Stimulated activated CD4-positive, alpha-beta T cell treated with anti-CD3 and anti-CD28 coated beads, Interleukin-4, amount 100 ng/mL, for 1 hour (primary cell): ENCODE data around the gene PEAR1.
"Not testable (repeated sequence)": the region's sequence is repeated elsewhere in the genome, so short reads cannot be mapped to it uniquely, and the experiment has no call there.

Source experiments
- DNase-seq: peaks from one replicate; pipeline ENCODE4 v3.0.0-alpha.2; 2020

PEAR1 gene

DNA sequence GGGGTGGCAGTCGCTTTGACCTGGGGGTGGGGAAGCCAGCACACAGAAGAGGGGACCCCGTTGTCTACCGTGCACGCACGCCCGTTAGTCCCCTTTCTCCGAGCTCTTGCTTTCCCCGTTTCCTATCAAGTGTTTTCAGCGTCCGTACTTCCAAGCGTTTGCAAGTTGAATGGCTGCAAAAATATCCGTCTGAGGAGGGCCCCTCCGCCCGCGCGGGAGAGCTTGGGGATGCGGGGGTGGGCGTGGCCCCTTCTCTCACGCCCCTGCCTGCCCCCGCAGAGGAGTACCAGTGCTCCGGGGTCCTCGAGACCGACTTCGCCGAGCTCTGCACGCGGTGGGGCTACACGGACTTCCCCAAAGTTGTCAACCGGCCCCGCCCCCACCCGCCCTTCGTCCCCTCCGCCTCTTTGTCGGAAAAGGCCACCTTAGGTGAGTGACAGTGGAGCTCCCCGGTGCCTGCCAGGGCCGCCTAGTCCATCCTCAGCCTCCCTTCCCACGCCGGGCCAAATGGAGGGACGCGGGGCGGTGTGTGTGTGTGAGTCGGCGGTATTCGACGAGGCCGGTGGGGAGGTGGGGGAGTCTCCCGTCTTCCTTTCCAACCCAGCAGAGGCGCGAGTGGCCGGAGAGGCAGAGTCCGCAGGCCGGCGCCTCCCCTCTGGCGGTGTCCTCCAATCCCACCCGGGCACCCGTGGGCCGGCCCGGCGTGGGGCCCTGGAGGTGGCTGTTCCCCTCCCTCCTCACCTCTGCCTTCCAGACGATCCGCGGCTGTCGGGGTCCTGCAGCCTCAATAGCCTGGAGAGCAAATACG is 30.4 kb downstream of the PEAR1 start:
- DNase-seq, result no peak

DNA sequence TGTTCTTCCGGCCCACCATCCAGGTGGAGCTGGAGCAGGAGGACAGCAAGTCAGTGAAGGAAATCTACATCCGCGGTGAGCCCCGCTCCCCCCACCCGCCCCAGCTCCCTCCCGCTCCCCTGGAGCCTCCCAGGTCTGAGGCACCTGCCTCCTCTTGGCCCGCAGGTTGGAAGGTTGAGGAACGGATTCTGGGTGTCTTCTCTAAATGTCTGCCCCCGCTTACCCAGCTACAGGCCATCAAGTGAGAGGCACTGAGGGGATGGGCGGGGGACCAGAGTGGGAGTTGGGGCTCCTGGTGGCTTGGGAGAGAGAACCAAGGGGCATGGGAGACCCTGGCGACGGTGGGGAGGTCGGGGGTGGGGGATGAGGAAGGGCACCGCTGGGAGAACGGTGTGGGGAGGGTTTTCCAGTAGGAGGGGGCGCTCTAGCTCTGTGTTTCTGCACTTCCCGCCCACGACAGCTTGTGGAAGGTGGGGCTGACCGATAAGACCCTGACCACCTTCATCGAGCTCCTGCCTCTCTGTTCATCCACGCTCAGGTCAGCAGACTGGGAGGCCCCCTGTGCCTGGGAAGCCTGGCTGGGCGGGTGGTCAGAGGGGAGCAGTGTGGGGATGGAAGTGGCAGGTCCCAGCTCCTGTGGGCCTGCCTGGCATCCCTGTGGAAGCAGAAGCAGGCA is 31.1 kb downstream of the PEAR1 start:
- DNase-seq, result no peak

DNA sequence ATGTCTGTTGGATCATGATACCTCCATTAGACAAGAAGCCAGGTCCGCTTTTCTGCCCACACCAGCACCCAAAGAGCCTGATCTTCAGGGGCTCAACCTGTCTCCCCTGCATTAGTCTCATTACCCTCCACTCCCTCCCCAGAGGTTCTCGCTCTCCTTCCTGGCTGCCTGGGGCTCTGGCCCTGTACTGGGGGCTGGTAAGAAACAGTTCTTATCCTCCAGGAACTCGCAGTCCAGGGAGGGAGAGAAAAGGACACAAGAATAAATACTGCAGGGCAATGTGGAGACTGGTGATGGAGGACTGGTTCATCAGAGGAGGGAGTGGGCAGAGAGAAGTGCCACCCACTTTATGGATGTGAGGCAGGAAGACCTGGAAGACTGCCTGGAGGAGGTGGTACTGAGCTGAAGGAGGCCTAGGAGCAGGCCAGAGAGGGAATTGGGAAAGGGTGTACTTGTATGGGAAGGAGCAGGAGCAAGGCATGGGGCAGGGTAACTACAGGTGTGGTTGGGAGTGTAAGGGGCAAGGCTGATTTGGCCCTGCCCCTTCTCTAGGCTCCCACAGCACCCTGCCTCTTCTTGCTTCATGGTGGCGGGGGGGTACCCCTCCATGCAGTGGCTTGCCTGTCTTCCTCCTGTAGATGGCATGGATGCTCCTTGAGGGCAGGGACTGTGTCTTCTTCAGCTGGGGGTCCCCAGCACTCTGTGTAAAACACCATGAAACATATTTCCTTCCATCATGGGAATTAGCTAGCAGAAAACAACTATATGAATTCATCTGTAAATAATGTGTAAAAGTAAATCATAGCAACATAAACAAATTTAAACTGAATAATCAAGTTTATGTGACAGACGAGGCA is 31.9 kb downstream of the PEAR1 start:
- no peak for DNase-seq

DNA sequence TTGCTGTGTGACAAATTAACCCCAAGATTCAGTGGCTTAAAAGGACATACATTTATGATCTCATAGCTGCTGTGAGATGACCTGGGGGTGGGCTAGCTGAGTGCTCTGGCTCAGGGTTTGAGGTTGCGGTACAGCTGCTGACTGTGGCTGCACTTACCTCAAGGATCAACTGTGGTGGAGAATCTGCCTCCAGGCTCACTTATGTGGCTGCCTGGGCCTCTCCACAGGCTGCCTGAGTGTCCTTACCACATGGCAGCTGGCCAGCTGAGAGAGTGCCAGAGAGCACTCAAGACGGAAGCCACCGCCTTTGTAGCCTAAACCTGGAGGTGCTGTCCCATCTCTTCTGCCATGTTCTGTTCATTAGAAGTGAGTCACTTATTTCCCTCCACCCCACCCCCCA is 32.7 kb downstream of the PEAR1 start:
- DNase-seq, result peak; percentile 26

DNA sequence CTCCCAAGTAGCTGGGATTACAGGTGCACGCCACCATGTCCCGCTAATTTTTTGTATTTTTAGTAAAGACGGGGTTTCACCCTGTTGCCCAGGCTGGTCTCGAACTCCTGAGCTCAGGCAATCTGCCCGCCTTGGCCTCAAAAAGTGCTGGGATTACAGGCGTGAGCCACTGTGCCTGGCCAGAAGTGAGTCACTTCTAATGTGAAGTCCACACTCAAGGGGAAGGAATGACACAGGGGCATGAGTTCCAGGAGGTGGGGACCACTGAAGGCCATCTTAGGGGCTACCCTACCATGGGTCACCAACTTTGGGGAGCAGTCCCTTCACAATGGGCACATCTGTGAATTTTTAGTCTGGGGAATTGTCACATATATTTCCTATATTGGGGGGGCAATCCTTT is 33.2 kb downstream of the PEAR1 start:
- DNase-seq, result not testable (repeated sequence)

DNA sequence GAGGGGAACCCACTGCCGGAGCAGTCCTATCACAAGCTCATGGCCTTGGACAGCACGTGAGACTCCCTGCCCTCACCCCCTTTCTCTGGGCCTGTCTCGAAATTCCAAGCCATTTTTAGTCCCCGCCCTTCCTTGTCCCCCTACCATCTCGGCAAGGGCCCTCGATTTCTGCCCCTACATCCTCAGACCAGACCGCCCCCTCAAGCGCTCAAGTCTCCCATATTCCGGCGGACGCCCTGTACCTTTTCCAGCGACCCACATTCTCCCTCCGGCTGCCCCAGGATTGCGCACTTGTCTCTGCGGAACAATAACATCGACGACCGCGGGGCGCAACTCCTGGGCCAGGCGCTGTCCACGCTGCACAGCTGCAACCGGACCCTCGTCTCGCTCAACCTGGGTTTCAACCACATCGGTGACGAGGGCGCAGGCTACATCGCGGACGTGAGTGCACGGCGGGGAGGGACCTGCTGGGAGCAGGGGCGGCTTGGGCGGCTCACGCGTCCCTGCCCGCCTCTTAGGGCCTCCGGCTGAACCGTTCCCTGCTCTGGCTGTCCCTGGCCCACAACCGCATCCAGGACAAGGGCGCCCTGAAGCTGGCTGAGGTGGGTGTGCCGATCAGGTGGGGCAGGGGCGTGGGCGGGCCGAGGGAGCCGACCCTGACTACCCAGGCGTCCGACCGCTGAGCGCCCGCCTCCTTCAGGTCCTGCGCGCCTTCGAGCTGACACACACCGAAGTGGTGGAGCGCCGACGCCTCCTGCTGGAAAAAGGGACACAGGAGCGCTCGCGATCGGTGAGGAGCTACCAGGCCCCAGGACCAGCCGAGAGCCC is 33.9 kb downstream of the PEAR1 start:
- peak; percentile 73 for DNase-seq

DNA sequence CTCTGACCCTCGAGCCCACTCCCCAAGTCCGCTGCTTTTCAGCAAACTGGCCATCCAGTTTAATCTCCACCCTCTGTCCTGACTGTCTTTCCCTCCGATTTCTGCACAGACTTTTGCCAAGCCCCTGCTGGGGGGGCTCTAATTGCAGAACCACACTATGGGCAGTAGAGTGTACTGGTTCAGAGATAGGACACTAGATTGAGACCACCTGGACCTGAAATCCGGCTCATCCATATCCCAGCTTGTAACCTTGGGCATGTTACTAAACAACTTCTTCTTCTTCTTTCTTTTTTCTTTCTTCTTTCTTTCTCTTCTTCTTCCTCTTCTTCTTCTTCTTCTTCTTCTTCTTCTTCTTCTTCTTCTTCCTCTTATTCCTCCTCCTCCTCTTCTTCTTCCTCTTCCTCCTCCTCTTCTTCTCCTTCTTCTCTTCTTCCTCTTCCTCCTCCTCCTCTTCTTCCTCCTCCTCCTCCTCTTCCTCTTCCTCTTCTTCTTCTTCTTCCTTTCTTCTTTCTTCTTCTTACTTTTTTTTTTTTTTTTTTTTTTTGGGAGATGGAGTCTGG is 34.6 kb downstream of the PEAR1 start:
- DNase-seq, result no peak

DNA sequence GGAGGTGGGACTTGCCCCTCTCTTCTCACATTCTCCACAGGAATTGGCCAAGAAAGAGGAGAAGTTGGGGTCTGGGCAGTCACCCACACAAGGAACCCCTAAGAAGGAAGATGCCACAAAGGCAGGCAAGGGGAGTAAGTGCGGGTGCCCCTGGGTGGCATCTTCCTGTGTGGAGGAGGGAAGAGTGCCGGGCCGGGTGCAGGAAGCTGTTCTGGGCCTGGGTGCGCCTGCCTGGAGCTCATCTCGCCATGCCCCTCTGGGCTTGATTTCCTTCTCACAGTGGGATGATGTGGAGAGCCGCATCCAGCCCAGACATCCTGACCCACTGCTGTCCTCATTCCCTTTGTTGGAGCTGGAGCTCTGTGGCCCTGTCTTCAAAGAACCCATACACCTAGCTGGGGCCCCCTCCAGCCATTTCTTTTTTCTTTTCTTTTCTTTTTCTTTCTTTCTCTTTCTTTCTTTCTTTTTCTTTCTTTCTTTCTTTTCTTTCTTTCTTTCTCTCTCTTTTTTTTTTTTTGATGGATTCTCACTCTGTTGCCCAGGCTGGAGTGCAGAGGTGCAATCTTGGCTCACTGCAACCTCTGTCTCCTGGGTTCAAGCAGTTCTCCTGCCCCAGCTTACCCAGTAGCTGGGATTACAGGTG is 36.2 kb downstream of the PEAR1 start:
- DNase-seq, result no peak

DNA sequence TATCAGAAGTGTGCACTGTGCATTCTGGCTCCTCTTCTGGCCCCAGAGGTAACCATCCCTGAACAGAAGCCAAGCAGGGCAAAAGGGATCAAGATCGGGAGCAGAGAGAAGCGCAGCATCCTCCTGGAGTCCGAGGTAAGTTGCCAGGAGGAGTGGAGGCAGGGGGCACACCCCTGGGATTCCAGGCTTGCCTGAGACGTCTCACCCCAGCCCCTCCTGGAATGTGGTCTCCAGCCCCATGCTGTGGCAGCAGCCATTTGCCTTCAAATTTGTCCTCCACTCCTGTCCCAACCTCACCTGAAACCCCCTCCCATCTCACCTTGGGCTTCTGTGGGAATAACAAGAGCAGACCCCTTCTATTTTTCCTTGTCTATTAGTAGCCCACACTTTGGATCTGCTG is 37.0 kb downstream of the PEAR1 start:
- DNase-seq, result no peak

DNA sequence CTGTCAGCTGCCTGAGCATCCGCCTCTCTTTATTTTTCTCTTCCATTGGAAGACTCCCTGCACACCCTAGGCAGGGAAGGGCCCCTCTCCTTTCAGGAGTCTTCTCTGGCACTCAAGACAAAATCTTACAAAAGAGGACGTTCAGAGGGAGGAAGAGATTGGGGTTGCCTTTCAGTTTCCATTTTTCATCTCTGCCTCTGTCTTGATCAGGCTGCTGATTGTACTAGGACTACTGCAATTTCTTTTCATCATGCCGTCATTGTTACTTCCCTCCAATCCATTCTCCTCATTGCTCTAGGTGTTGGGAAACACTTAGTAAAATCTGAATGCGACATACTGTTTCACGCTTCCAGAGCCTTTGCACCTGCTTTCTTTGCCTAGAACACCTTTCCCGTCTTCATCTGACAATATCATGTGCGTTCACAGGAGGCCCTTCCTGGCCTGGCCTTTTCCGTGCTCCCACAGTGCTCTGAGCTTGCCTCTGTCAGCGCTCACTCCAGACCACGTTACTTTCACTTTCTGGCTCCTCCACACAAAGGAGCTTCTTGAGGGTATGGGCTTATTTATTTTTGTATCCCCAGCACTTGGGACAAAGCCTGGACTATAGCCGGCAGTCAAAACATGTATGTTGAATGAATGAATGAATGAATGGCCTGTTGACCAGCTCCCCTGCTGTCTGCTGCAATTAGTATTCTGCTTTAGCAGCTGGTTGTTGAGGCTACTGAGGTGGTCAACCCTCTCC is 37.9 kb downstream of the PEAR1 start:
- DNase-seq, result no peak

DNA sequence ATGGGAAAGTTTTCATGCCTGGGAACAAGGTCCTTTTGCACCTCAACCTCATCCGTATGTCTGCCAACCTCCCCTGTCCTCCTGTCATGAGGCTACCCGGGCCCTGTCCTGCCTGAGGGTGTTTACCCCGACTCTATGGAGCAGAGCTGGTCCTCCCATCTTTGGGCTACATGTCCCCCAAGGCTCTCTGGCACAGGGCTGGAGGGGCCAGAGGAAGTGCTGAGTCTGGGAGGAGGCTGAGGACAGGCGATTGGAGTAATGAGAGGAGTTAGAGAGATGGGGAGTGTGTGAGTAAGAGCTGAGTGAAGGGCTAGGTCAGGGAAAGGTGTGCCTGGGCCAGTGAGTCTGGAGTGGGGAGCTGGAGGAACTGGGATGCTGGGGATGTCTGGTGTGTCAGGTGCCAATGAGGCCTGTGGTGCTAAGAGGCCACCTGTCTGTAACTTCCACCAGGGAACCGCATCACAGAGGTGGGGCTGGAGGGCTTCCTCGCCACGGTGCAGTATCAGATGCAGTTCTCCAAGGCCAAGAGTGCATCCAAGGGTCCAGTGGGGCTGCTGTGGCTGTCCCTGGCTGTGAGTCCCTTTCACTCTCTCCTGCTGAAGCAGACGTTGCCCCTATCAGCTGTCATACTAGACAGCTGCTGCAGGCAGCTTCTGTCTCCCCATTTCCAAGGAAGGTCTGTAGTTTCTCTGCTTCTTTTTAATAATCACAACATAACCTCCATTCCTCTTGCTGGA is 38.6 kb downstream of the PEAR1 start:
- no peak for DNase-seq

DNA sequence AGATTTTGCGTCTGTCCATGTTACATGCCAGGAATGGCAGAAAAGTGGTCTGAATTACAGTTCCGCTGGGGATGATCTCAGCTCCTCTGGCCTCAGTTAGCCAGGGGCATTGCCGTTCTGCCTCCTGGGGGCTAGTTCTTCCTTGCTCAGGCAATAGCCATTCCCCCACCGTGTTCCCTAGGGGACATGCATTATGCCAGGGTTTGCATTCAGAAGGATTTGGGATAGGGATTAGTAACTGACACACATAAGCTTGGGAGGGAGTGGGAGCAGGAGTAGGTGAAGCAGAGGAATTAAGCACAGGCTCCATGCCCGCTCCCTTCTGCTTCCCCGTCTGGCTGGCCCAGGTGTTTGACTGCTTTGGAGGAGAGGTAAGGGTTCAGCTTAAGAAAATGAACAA is 39.6 kb downstream of the PEAR1 start:
- no peak for DNase-seq

DNA sequence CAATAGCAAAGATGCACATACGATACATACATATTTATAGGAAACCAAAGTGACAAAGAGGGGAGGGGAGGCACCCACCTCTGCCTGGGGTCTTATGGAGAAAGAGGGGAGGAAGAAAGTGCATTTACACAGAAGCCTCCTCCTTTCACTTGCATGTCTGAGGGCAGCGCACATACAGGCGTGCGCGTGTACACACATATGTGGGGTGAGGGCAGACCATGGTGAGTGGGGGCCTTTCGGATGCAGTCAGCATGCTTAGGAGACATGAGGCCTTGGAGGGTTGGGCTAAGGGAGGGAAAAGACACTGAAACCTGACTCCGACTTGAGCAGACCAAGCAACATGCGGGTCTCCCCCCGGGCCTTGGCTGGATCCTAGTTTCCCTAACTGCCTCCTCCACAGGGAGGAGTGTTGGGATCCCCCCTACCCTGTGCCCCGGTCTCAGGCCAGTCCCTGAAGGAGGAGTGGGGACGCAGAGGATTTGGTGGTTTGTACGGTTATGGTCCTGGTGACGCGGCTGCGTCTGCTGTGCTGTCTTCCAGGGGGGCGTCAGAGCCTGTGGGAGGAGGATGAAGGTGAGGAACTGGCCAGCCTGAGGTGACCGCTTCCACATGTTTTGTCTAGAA is 42.1 kb downstream of the PEAR1 start:
- DNase-seq, result no peak

DNA sequence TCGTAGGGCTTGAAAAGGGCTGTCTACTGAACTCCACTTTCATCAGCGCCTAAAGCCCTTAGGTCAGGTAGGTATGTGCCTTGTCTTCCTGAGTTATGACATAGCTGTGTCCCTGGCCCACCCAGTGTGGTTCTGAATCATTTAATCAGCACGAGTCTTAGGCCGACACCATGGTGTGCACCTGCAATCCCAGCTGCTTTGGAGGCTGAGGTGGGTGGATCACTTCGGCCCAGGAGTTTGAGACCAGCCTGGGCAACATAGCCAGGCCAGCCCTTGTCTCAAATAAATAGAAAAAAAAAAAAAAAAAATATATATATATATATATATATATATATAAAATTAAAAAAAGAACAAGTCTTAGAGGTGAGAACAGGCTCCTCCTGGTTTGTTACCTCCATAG is 42.7 kb downstream of the PEAR1 start:
- DNase-seq, result no peak

DNA sequence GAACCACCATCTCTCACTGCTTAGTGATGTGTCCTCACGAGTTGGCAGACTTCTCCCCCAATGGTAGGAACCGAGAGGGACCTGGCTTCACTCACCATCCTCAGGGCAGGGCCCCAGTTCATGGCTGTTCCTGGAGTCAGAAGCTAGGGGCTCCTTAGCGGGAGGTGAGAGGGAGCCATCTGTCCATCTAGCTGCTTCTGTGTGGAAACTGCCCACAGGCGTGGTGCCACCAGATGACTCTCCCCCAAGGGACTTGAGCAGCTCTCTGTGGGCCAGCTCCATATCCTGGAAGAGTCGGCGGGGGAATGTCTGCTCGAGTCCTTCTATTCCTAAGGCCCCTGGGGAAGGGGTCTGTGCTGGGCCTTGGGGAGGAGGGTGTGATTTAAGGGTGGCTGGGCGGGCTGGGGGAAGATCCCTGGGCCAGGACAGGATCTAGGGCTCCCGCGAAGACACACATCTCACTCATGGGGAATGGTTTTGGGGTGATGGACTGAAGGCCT is 43.3 kb downstream of the PEAR1 start:
- DNase-seq, result no peak

DNA sequence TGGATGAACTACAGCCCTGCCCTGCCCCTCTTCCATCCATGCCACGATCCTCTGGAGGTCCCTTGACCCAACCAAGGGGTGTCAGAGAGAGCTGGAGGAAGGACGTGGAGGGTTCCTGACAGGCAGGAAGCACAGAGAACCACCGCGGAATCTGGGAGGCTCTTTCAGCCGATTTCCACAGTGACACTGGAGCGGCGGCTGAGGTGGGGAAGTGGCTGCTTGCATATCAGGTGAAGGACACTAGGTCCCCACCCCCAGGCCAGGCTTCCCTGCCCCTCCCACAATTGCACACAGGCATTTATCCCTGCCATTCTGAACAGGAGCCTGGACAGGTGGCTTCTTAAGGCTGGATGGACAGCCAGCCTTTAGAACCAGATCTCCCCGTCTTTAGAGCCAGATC is 44.4 kb downstream of the PEAR1 start:
- DNase-seq, result no peak

DNA sequence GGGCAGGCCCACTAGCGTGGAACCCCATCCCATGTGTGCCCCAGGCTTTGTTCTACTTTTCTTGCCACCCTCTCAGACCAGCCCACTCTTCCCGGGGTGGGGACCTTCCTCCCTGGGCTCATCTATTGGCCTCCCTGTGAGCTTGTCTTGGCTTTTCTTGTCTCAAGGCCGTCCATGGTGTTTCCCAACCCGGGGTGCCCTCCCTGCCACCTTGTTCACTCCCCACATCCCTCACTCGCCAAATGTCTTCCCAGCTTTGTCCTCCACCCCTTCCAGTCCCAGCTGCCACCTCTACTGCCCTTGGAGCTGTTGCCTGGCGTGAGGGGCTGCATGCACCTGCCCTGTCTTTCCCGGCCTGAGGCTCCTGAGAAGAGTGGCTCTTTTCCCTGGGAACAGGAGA is 45.3 kb downstream of the PEAR1 start:
- no peak for DNase-seq

DNA sequence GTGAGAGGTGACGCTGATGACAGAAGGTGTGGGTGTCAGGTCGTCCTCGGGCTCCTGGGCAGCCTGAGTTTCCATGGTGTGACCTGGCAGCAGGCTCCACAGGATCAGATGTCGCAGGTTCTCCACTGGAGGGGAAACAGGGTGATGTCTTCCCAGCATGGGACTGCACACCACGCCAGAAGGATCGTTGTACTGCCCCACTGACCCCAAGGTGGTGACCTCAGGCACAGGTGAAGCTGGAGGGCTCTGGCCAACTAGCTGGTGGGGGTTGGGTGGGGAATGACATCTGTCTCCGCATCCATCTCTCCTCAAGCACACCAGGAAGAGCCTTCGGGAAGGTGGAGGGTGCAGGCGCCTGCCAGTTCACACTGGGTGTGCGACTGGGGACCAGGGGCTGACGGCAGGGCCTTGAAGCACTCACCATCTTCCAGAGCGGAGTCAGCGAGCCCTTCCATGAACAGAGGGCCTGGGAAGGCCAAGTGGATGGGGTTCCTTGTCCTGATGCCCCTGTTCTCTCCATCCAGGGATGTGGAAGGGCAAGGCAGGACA is 46.3 kb downstream of the PEAR1 start:
- DNase-seq, result no peak

DNA sequence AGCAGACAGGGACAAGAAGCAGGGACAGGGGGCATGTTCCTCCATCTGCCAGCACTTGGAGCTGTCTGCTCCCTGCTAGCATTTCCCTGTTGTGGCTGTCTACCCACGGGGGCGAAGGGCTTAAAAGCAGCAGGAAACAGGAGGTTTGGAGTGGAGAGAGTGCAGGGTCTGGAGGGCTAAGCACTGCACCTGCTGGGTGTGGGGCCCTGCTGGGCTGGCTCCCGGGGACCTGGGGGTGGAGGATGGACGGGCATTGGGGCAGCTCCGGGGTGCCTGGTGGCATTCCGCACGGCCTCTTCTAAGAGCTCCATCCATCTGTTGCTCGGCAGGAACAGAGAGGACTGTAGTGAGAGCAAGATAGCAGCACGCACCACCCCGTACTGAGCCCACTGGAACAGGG is 48.2 kb downstream of the PEAR1 start:
- DNase-seq, result no peak
